PC-9 (cell line): ENCODE data around the gene IL1RAPL1.

ENCODE experiments used
- CTCF ChIP-seq: fragments of 200-600 bp; sonication (generic); conservative IDR thresholded peaks from 2 replicates; pipeline ENCODE4 v1.6.1; 2017; ENCODE audit warnings: mixed run types, antibody characterized with exemption, mild to moderate bottlenecking, moderate library complexity
- EZH2 ChIP-seq: fragments of 200-600 bp; sonication (generic); IDR thresholded peaks from 2 replicates; pipeline ENCODE4 v1.8.0; 2017; ENCODE audit warnings: antibody characterized with exemption, low read depth

GRCh38 chrX:28998609-28999135, 411.4 kb downstream of the IL1RAPL1 start:
- TF ChIP-seq EZH2 (no peak), CTCF (no peak)
